Measurements from ENCODE around the gene CARMIL1. TPM values are rescaled to one million over a fixed set of nuclear protein-coding genes. Genes with fewer than 3 reads are reported as not detected.

The CARMIL1 gene
- total RNA-seq, 1 donor from 2014 or later, result 11.8 TPM

- TF ChIP-seq CTCF (conservative IDR thresholded peaks at IDR 0.05), result no peak
- no peaks in the 10 kb centered on the region for H3K9me3 Mint-ChIP-seq
- H3K27me3 Mint-ChIP-seq, result peaks cover 13% of the 10 kb centered on the region
- H3K36me3 Mint-ChIP-seq, result no peaks in the 10 kb centered on the region
- no peak for DNase-seq (ENCODE audit: extremely low spot score, unreplicated experiment)
- no peak overlapping the region for H3K27ac Mint-ChIP-seq
- H3K4me1 Mint-ChIP-seq (ENCODE audit: unreplicated experiment), result no peaks in the 10 kb centered on the region
- H3K4me3 Mint-ChIP-seq, result no peak overlapping the region
Measured at GRCh38 chr6:25628471-25629197, 349.5 kb downstream of the CARMIL1 start.

- H3K36me3 Mint-ChIP-seq, result no peaks in the 10 kb centered on the region
- H3K9me3 Mint-ChIP-seq, result no peaks in the 10 kb centered on the region
- no peak for DNase-seq (ENCODE audit: extremely low spot score, unreplicated experiment)
- H3K27me3 Mint-ChIP-seq, result peaks cover 16% of the 10 kb centered on the region
- H3K4me3 Mint-ChIP-seq, result no peak overlapping the region
- no peaks in the 10 kb centered on the region for H3K4me1 Mint-ChIP-seq (ENCODE audit: unreplicated experiment)
- TF ChIP-seq CTCF (conservative IDR thresholded peaks at IDR 0.05), result no peak
- H3K27ac Mint-ChIP-seq, result no peak overlapping the region
Measured at GRCh38 chr6:25629198-25629576, 350.0 kb downstream of the CARMIL1 start.

GRCh38 chr6:25630508-25631278 is 351.5 kb downstream of the CARMIL1 start:
- no peaks in the 10 kb centered on the region for H3K9me3 Mint-ChIP-seq

GRCh38 chr6:25635886-25636317 is 356.7 kb downstream of the CARMIL1 start:
- Mint-ChIP-seq H3K36me3 (no peaks in the 10 kb centered on the region), H3K27me3 (peaks cover 19% of the 10 kb centered on the region), H3K4me1 (ENCODE audit: unreplicated experiment) (no peaks in the 10 kb centered on the region), H3K4me3 (no peak overlapping the region), H3K27ac (no peak overlapping the region), H3K9me3 (no peaks in the 10 kb centered on the region)
- no peak for TF ChIP-seq CTCF (conservative IDR thresholded peaks at IDR 0.05)
- DNase-seq (ENCODE audit: extremely low spot score, unreplicated experiment), result no peak

More at GRCh38 chr6:25630508-25631278, 351.5 kb downstream of the CARMIL1 start:
- no peak for DNase-seq (ENCODE audit: extremely low spot score, unreplicated experiment)
- H3K4me1 Mint-ChIP-seq (ENCODE audit: unreplicated experiment), result no peaks in the 10 kb centered on the region
- TF ChIP-seq CTCF (conservative IDR thresholded peaks at IDR 0.05), result no peak
- H3K36me3 Mint-ChIP-seq, result no peaks in the 10 kb centered on the region
- H3K4me3 Mint-ChIP-seq, result no peak overlapping the region
- H3K27me3 Mint-ChIP-seq, result peaks cover 16% of the 10 kb centered on the region
- no peak overlapping the region for H3K27ac Mint-ChIP-seq

GRCh38 chr6:25637211-25637610 is 358.0 kb downstream of the CARMIL1 start:
- Mint-ChIP-seq H3K4me3 (no peak overlapping the region), H3K9me3 (no peaks in the 10 kb centered on the region), H3K36me3 (no peaks in the 10 kb centered on the region), H3K4me1 (ENCODE audit: unreplicated experiment) (peaks cover 4% of the 10 kb centered on the region), H3K27ac (no peak overlapping the region), H3K27me3 (peaks cover 10% of the 10 kb centered on the region)
- no peak for DNase-seq (ENCODE audit: extremely low spot score, unreplicated experiment)
- no peak for TF ChIP-seq CTCF (conservative IDR thresholded peaks at IDR 0.05)

Data from type B pancreatic cell (in vitro differentiated cells).